GM23248 (cell line): ENCODE measurements around the gene ENO2.

ENCODE experiments used
- EZH2 ChIP-seq: fragments of 200-600 bp; sonication (generic); IDR thresholded peaks from 2 replicates; pipeline ENCODE4 v1.6.1; 2018; ENCODE audit warnings: antibody characterized with exemption, mild to moderate bottlenecking; ENCODE audit not compliant: insufficient read depth, poor library complexity, severe bottlenecking
- EZH2phosphoT487 ChIP-seq: fragments of 200-600 bp; sonication (generic); IDR thresholded peaks from 2 replicates; pipeline ENCODE4 v1.6.1; 2018; ENCODE audit warnings: antibody characterized with exemption, moderate library complexity, mild to moderate bottlenecking, low read depth; ENCODE audit not compliant: insufficient read depth

DNA sequence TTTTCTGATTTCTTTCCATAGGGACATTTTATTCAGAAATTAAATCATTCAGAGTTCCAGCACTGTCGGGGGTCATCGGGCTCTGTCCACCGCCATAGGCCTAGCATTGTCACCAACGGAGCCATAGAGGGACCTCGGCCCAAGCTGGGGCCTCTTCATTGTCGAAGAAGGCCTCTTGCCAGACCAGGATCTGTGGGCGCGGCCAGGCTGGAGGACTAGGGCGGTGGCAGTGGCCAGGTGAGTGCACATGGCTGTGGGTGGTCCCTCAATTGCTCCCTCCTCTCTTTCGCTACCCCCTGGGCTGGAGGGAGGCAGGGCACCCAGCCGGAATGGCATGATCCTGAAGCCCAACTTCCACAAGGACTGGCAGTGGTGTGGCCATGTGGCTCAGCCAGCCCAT is 30.7 kb upstream of the ENO2 start:
- TF ChIP-seq EZH2phosphoT487 (no peak), EZH2 (no peak)
